Testis (tissue), 2 donors: ENCODE measurements around the gene DHX40.

Experiments used
- CTCF ChIP-seq, 3 experiments: fragments of 450-650 bp in 2 of 3; fragments of 200-600 bp in 1 of 3; sonication (generic) in 1 of 3; IDR thresholded peaks; one replicate each; pipeline ENCODE4 v1.5.1; 2016 to 2019; ENCODE audit warnings: antibody characterized with exemption in 3 of 3, mild to moderate bottlenecking in 2 of 3, moderate library complexity in 1 of 3
- POLR2A ChIP-seq: fragments of 450-650 bp; IDR thresholded peaks from one replicate; pipeline ENCODE4 v1.6.1; 2017; ENCODE audit warnings: antibody characterized with exemption, mild to moderate bottlenecking, moderate library complexity

- TF ChIP-seq CTCF (IDR thresholded peaks at IDR 0.05): no peak
- TF ChIP-seq POLR2A: no peak
These were observed 76.5 kb downstream of the DHX40 start for GRCh38 chr17:59641799-59642484.
